Right lung (tissue), 5 donors: ENCODE data around the gene TTLL5. TPM values are rescaled to one million over a fixed set of nuclear protein-coding genes. Genes with fewer than 3 reads are reported as not detected.
"Not testable (repeated sequence)": the region's sequence is repeated elsewhere in the genome, so short reads cannot be mapped to it uniquely, and the experiment has no call there.

ENCODE experiments used
- DNase-seq, 2 donors: peaks; one replicate each; pipeline ENCODE4 v3.0.0-alpha.2; 2013
- polyA plus RNA-seq, 5 donors: library from polyadenylated mRNA; unstranded; fragments of 120-200 nt; gene quantifications; one replicate each; pipeline versions ENCODE4 v1.2.1 to v1.2.3, GENCODE V29; 2013; ENCODE audit warnings: inconsistent platforms in 1 of 5, low replicate concordance in 1 of 5; ENCODE audit not compliant: insufficient read length in 5 of 5, insufficient read depth in 1 of 5

Gene TTLL5
- polyA plus RNA-seq, 5 donors = 36.6 to 47.6 (median 42.1) TPM

DNA sequence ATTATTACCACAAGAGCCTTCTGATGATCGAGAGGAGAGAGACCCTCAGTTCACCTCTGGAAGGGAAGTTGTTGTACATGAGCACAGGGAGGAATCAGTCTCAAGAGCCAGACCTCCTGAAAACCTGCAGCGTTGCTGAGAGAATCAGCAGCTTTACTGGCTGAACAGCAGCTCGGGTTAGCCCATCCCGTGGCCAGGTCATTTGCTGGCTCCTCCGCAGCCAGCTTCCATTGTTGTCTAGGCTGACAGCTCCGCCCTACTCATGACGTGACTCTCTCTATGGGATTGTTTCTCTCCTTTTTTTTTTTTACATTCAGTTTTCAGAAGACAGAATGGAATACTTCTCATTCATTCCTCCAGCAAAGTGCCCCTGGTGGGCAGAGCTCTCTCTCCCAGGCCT is 250.8 kb downstream of the TTLL5 start:
- DNase-seq = no peak

DNA sequence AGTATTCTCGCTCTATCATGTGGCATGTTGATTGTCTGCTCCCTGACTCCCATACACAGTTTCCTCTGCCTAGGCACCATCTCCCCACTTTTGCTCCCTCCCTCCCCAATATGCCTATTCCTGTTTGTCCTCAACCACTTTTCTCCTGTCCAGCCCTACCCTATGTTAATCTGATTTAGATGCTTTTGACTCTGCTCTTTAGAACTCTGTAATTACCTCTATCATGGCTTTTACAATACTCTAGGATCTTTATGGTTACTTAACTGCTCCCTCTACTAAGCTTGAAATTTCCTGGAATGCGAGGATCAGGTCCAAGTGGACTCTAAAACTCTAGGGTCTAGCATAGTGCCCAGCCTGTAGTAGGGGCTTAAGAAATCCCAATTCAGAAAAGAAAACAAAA is 252.1 kb downstream of the TTLL5 start:
- DNase-seq = no peak

DNA sequence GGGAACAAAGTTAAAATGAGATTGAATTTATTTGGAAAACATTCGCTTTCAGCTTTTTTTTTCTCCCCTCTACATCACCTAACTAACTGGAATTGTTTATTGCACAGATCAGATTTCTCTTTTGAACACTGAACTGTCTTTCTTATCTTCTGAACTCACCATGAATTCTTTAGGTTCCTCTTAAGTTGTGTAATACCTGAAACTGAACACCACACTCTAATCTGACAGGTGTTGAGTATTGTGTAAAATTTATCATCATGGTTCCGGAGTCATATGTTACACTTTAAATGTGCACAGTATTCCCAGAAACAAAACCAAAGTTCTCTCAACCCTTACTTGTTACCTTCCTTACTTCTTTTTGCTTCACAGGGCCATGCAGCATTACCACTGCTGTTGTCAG is 254.0 kb downstream of the TTLL5 start:
- no peak for DNase-seq

DNA sequence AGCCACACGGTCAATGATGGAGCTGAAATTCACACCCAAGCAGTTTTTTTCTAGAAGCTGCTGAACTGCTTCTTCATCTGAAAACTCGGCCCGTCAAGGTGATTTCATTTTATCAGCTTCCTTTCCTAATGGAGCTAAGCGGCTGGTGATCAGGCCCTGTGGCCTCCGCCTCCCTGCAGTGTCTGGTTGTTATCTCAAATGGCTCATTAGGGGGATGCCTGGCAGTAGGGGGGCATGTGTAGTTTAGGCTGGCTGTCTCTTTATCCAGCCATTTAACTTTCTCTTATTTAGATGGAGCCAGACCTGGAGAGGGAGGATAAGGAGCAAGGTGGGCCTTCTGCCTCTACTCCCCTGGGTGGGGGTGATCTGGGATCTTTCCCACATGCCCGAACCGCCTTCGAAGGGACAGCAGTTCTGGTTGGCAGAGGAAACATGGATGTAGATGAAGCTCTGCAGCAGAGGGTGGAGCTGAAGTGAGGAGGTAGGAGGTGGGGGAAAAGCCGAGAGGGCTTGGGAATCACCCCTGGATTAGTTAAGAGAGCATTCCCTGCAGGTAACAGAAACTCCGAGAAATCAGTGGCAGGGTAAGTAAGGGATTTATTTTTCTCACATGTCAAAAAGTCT is 256.4 kb downstream of the TTLL5 start:
- no peak for DNase-seq

DNA sequence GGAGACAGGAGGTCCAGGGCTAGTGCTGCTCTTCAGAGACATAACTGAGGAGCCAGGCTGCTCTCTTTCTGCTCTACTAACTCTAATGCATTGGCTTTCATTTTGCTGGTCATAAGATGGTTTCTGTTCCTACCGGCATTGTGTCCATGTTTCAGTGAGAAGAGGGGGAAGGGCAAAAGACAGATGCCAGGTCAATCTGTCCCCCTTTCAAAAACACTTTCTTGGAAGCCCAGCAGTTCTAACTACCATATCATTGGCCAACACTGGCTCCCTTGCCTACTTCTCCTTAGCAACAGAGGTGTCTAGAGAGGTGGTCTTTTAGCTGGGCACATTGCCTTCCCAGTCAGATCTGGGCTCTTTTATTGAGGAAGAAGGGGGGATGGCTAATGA is 256.9 kb downstream of the TTLL5 start:
- no peak for DNase-seq

DNA sequence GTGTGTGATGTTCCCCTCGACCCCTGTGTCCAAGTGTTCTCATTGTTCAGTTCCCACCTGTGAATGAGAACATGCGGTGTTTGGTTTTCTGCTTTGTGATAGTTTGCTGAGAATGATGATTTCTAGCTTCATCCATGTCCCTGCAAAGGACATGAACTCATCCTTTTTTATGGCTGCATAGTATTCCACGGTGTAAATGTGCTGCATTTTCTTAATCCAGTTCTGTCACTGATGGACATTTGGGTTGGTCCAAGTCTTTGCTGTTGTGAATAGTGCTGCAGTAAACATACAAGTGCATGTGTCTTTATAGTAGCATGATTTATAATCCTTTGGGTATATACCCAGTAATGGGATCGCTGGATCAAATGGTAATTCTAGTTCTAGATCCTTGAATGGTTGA is 259.4 kb downstream of the TTLL5 start:
- DNase-seq = not testable (repeated sequence)

DNA sequence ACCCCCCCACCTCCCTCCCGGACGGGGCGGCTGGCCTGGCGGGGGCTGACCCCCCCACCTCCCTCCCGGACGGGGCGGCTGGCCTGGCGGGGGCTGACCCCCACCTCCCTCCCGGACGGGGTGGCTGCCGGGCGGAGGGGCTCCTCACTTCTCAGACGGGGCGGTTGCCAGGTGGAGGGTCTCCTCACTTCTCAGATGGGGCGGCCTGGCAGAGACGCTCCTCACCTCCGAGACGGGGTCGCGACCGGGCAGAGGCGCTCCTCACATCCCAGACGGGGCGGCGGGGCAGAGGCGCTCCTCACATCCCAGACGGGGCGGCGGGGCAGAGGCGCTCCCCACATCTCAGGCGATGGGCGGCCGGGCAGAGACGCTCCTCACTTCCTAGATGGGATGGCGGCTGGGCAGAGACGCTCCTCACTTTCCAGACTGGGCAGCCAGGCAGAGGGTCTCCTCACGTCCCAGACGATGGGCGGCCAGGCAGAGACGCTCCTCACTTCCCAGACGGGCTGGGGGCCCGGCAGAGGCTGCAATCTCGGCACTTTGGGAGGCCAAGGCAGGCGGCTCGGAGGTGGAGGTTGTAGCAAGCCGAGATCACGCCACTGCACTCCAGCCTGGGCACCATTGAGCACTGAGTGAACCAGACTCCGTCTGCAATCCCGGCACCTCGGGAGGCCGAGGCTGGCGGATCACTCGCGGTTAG is 264.2 kb downstream of the TTLL5 start:
- DNase-seq = not testable (repeated sequence)

DNA sequence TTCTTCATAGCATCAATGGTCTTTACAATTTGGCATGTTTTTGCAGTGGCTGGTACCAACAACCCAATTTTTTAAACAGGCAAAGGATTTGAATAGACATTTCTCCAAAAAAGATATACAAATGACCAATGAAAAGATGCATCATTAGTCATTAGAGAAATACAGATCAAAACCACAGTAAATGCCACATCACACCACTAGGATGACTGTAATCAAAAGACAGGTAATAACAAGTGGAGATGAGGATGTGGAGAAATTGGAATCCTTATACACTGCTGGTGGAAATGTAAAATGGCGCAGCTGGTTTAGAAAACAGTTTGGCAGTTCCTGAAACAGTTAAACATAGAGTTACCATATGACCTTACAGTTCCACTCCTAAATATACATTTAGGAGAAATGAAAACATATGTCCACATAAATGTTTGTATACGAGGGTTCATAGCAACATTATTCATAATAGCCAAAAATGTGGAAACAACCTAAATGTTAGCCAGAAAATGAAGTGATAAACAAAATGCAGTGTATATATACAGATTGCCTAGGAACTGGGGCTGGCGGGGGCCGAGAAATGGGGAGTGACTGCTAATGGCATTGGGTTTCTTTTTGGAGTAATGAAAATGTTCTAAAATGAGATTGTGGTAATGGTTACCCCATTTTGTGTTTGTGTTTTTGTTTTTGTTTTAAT is 265.5 kb downstream of the TTLL5 start:
- DNase-seq = no peak

DNA sequence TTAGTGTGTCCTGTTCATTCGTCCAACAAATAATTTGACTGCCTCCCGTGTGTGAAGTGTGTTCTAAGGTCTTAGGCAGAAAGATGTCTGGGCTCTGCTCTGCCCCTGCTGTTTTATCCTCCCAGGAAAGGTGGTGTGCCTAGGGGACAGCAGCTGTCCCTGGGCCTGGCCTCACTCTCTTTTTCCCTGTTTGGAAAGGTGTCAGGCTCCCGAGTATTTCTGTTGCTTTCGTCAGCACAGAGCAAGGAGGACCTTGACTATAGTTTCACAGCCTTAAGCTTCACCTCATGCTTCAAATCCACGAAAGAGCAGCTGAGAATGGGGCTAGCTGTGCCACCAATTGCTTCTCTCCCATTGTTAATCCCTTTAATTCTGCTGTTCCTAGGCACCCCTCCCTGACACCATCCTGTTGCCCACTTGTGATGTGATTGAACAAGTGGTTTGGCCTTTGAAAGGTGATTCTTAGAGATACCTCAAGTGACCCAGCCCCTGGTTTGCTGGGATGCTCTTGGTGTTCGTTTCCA is 266.6 kb downstream of the TTLL5 start:
- no peak for DNase-seq

DNA sequence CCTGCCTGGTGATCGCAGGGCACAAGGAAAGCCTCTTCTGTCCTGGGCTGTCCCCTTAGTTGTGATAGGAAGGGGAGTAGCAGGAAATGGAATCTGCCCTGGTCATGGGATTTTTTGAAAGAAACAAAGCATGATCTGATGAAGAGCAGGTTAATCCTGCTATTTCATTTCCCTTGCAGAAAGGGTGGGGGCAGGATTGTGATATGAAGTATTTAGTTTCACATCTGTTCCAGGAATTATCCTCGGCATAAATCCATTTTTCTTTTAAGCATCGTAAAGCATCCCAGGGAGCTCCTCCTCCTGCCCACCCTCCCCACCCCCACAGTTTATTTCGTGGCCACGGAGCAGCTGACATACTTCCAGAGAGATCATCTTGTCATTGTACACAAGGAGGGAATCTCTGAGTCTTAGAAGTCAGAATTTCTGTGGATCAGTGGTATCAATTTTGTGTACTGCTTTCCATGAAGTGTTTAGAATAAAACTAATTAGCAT is 267.7 kb downstream of the TTLL5 start:
- DNase-seq = no peak

DNA sequence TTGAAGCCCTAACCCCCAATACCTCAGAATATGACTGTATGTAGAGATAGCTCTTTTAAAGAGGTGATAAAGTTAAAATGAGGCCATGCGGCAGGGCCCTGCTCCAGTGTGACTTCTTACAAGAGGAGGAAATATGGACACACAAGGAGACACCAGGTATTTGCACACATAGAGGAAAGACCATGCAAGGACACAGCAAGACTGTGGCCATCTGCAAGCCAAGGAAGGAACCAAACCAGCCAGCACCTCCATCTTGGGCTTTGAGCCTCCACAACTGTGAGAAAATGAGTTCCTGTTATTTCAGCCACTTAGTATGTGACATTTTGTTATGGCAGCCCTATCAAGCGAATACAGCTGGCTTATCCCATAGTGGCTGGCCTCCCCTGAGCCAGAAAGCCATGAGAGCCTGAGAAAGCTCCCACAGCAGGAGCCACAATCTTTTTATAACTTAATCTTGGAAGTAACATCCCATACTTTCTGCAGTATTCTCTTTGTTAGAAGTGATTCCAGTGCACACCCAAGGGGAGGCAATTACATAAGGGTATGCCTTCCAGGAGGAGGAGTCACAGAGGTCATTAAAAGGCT is 272.8 kb downstream of the TTLL5 start:
- DNase-seq = no peak

DNA sequence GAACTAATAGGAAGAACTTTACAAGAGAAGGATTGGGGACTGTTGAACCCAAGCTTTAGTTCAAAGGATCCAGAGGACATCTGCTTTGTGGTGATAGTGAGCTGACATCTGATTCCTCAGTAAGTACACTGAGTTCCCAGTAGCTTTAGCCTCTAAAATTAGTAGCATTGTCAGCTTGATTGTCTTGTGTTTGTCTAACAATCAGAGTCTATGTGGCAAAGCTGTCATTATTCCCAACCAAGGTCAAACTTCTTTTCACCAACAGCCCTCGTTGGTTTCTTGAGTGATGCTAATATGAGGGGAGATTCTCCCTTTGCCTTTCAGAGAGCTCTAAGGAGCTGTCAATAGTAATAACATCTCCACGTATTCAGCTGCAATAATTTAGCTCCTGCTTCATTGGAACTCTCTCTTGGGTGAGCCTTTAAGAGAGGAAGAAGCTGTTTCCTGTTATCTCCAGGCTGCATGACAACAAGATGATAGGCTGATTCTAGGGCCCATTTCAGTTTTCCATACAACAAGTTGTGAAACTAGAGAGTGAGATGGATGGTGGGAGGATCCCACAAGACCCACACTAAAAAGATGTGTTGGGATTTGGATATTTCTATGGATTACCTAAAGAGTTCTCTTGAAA is 274.1 kb downstream of the TTLL5 start:
- no peak for DNase-seq

DNA sequence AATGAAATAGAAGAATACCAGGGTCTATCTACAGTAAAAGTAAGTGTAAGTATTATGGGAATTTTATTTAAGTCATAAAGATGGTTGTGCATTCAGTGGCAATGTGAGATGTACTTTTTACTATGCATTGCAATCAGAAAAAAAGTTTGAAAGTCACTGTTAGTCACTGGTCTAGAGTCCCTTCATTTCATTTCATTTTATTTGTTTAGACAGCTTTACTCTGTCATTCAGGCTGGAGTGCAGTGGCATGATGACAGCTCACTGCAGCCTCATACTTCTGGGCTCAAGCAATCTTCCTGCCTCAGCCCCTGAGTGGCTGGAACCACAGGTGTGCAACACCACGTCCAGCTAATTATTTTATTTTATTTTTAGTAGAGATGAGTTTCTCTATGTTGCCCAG is 278.2 kb downstream of the TTLL5 start:
- DNase-seq = no peak

DNA sequence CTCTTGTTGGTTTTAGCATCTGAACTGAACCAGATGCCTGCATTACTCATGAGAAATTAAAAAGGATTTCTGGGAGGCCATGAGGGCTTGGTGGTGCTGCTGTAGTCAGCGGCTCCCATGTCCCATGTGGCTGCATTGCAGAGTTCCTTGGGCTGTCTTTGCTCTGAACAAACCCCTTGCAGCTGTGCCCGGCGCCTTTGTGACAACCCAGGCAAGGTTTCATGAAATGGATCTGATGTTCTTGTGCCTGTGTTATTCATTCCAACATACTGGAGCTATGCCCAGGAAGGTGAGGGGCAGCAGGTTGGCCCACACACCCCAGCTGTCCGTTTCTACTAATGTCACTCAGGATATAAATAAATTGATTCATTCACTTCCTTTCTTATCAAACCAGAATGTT is 280.0 kb downstream of the TTLL5 start:
- no peak for DNase-seq

DNA sequence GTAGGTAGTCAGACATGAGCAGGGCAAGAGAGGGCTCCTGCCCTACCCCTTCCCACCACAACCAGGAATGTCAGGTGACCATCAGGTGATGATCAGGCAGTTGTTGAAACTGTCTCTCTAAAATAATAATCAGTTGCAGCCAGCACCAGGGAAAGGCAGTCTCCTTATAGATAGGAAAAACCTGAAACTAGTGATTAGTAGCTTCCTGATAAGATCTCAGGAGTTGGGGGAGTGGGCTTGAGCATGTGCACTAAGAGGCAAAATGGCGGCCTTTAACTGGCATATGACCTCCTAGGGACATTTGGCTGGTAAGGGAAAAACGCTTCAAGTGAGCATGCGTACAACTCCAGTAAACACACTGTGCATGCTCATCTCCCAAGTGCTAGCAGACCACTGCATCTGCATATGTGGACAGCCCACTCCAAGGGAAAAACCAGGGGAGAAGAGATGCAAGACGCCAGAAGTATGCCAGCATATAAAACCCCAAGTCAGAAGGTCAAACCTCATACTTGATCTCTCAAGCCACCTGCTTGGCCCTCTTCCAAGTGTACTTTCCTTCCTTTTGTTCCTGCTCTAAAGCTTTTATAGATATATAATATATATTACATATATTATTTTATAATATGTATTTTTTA is 283.7 kb downstream of the TTLL5 start:
- DNase-seq = no peak

DNA sequence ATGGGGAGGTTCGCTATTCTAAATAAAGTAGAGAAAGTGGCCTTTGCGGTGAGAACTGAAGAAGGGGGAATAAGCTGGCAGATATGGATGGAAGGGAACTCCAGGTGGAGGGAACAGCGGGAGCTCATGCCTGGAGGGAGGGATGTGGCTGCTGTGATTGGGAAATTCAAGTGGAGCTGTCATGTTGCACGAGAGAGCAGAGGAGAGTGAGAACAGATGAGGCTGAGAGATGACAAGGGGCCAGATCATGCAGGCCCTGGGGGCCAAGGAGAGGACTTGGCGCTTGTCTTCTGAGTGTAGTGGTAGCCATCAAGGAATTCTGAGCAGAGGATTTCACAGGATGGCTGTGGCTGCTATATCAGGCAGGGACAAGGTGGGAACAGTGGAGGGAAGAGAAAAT is 285.7 kb downstream of the TTLL5 start:
- DNase-seq = no peak

DNA sequence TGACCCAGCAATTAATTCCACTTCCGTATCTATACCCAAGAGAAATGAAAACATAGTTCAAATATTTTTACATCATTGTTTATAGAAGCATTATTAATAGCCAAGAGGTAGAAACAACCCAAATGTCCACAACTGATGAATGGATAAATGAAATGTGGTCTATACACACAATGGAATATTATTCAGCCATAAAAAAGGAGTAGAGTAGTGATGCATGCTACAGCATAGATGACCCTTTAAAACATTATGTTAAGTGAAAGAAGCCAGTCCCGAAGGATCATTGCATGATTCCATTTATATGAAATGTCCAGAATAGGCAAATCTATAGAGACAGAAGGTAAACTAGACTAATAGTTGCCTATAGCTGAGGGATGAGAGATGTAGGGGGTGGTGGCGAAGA is 291.4 kb downstream of the TTLL5 start:
- no peak for DNase-seq

DNA sequence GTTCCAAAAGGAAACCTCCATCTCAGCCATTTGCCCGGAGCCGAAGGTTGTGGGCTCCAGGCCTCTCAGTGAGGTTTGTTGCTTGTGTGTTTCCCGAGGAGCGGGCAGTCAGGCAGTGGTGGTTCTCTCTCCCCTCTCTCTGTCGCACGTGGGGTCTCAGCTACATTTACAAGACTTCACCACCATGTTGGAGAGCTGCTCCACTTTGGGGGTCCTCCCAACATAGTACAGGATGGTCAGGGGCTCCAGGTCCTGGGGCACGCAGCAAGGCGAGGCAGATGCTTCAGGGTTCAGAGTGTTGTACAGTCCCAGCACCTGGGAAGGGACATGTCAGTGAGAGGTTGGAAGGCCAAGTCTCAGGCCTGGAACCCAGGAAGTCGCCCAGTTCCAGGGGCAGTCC is 298.0 kb downstream of the TTLL5 start:
- DNase-seq = no peak

DNA sequence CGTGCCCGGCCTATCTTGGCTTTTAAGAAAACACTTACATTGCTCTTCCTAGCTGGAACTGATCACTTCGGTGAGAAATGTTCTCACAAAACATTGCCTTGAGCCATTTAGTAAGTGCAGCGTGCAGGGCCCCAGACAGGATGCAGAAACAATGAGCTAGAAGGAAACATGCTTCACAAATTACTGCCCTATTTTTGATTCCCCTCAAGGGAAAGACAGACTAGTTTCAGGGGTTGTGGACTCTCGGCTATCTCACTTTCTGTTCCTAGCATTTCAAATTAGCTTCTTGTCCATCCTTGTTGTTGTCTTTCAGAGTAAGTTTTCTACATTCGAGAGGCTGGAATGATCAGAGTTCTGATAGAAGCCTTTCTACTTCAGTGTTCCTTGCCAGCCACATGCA is 299.2 kb downstream of the TTLL5 start:
- no peak for DNase-seq

DNA sequence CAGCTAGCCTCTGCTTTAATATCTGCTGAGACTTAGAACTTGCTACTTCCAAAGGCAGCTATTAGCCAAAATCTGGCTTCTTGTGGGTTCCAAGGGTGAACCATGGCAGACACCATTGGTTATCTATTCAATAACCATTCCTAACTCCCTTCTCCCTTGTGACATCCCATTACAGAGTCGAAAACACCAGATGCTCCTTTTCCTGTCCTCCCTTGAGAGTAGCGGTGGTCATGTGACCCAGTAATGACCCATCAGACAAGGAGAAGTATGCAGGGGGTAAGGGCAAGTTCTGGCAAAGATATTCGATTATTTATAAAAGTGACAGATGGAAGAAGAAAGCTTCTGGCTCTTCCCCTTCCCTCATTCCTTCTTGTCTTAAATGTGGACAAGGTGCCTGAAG is 300.6 kb downstream of the TTLL5 start:
- no peak for DNase-seq

DNA sequence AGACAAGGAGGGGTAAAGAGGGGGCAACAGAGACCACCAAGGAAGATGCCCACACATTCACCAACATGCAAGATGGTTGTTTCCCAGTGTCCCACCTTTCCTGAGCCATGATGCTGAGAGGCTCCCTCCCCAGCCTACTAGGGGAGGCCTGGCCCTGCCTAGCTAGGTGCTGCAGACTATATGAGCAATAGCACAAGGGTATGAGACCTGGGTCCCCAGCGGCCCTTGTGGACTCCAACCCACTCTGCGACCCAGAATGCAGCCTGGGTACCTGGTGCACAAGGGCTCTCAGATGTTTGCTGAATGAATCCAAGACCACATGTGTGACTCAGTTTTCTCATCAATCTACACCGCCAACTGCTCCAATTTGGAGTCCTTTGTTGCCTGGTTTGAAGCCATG is 306.8 kb downstream of the TTLL5 start:
- no peak for DNase-seq

DNA sequence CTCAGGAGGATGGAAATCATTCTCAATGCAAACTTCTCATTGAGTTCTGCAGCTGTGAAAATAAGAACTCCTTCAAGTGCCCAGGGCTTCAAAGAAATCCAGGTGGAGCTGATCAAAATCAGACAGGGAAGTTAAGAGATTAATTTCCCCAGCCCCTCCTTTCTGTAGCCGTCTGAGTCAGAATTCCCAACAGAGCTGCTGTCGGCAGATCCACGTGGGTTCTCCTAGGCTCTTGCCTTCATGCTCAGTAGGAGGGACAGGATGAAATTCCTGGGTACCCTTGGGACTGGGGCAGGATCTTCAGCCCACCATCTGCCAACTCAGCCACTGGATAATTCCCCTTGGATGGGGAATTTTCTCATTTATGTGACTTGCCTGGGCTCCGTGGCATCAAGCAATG is 307.4 kb downstream of the TTLL5 start:
- no peak for DNase-seq
